GM19467 (cell line): ENCODE measurements around the gene IGF2BP1.
"Not testable (repeated sequence)": the region's sequence is repeated elsewhere in the genome, so short reads cannot be mapped to it uniquely, and the experiment has no call there.

ENCODE experiments used
- ATAC-seq: cut with Tn5 transposase; IDR thresholded peaks from one replicate; pipeline ENCODE4 v1.9.1; 2021; ENCODE audit warnings: mild to moderate bottlenecking, moderate library complexity; ENCODE audit not compliant: unreplicated experiment

The IGF2BP1 gene

GRCh38 chr17:49086649-49087048, 89.5 kb downstream of the IGF2BP1 start:
- ATAC-seq = no peak

GRCh38 chr17:49089094-49089493, 91.9 kb downstream of the IGF2BP1 start:
- ATAC-seq = no peak

- ATAC-seq = no peak
Measured at GRCh38 chr17:49090878-49091594, 93.9 kb downstream of the IGF2BP1 start.

GRCh38 chr17:49093131-49093530, 95.9 kb downstream of the IGF2BP1 start:
- no peak for ATAC-seq

- ATAC-seq = no peak
Measured at GRCh38 chr17:49100601-49101000, 103.4 kb downstream of the IGF2BP1 start.

GRCh38 chr17:49101054-49101534, 103.9 kb downstream of the IGF2BP1 start:
- ATAC-seq = no peak

- not testable (repeated sequence) for ATAC-seq
Measured at GRCh38 chr17:49103360-49103759, 106.2 kb downstream of the IGF2BP1 start.

- no peak for ATAC-seq
Measured at GRCh38 chr17:49104511-49105074, 107.4 kb downstream of the IGF2BP1 start.
